Fibroblast of mammary gland (primary cell): ENCODE measurements around the gene STARD9.
"Not testable (repeated sequence)": the region's sequence is repeated elsewhere in the genome, so short reads cannot be mapped to it uniquely, and the experiment has no call there.

ENCODE experiments used
- DNase-seq: peaks from one replicate; pipeline ENCODE4 v3.0.0-alpha.2; 2010; ENCODE audit warnings: low read depth
- H3K4me3 ChIP-seq: 2 replicates; pipeline ENCODE4 v1.5.1; 2011; ENCODE audit warnings: low read depth, mild to moderate bottlenecking, low read length, moderate library complexity; ENCODE audit not compliant: control insufficient read depth
- TF ChIP-seq, protein P1 (sequence below): conservative IDR thresholded peaks from 2 replicates; pipeline ENCODE4 v1.5.1; 2011; ENCODE audit warnings: low read depth, low read length, inconsistent platforms; ENCODE audit not compliant: control insufficient read depth, insufficient read depth

Gene STARD9

DNA sequence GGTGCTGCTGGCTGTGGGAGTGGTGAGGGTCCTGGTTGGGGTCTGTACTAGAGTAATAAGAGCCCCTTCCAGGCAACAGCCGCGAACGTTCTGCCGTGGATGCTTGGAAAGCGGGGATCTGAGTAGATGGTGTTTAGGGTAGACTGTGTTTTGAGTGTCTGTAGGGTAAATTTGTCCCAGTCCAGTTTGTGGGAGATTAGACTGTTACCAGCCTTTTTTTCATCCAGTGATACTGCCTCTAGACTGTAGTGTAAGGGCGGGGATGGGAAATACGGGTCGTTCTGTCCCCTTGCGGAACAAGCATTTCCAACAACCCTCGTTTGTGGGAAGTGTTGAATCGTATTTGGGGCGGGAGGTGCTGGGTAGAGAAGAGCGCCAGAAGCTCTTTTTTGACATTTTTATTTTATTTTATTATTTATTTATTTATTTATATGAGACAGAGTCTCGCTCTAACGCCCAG lies 26.3 kb upstream of the STARD9 start:
- H3K4me3 ChIP-seq, result peak overlapping the region; percentile 100
- DNase-seq, result peak; percentile 39
- TF ChIP-seq, protein P1, sequence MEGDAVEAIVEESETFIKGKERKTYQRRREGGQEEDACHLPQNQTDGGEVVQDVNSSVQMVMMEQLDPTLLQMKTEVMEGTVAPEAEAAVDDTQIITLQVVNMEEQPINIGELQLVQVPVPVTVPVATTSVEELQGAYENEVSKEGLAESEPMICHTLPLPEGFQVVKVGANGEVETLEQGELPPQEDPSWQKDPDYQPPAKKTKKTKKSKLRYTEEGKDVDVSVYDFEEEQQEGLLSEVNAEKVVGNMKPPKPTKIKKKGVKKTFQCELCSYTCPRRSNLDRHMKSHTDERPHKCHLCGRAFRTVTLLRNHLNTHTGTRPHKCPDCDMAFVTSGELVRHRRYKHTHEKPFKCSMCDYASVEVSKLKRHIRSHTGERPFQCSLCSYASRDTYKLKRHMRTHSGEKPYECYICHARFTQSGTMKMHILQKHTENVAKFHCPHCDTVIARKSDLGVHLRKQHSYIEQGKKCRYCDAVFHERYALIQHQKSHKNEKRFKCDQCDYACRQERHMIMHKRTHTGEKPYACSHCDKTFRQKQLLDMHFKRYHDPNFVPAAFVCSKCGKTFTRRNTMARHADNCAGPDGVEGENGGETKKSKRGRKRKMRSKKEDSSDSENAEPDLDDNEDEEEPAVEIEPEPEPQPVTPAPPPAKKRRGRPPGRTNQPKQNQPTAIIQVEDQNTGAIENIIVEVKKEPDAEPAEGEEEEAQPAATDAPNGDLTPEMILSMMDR, result no peak

DNA sequence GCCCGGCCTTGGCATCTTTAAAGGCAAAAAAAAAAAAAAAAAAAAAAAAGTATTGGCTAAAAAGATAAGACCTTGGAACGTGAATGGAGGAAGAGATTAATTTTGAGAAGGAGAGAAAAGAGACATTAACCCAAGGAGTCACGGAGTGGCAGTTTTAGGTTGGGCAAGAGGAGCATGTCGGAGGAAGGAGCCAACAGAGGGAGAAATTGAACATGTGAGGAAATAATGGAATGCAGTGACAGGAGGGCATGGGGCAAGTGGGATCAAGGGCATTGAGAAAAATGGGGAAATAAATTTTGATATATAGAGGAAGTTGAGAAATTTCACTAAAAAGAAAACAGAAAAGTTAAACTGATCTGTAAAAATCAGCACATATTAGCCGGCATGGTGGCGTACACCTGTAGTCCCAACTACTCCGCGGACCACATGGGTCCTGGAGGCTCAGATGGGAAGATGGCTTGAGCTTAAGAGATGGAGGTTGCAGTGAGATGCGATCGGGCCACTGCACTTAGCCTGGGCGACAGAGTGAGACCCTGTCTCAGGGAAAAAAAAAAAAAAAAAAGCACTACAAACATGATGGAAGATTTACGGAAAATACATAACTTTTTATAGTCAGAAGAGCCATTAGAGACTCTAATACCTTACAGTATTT lies 25.5 kb upstream of the STARD9 start:
- no peak for DNase-seq
- H3K4me3 ChIP-seq, result peak overlapping the region; percentile 100
- TF ChIP-seq, protein P1, result no peak

DNA sequence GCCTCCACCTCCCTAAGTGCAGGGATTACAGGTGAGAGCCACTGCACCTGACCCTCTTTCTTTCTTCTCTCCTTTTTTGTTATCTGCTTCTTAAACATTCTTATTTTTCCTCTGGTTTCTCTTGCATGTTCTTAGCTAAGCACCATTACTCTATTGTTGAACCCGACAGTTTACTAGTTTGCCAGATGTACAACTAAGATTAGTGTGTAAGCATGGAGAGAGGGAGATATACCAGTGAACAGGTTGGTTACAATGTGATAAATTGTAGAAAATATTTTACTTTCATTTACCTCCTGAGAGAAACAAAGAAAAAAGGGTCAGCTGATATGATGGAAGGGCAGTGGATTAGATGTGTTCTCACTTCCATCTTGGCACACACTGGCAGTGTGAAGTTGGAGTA lies 21.9 kb upstream of the STARD9 start:
- TF ChIP-seq, protein P1, result no peak
- H3K4me3 ChIP-seq, result no peak overlapping the region
- DNase-seq, result no peak

DNA sequence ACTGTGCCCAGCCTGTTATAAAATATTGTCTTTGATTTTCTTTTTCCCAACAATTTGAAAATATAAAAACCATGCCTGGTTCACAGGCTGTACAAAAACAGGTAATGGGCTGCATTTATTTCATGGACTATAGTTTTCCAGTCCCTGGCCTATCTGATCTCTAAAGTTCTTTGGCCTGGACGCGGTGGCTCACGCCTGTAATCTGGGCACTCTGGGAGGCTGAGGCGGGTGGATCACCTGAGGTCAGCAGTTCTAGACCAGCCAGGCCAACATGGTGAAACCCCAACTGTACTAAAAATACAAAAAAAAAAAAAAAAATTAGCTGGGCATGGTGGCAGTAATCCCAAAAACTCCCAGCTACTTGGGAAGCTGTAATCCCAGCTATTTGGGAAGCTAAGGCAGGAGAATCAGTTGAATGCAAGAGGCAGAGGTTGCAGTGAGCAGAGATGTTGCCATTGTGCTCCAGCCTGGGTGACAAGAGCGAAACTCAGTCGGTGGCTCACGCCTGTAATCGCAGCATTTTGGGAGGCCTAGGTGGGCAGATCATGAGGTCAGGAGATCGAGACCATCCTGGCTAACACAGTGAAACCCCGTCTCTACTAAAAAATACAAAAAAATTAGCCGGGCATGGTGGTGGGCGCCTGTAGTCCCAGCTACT lies 18.7 kb upstream of the STARD9 start:
- not testable (repeated sequence) for H3K4me3 ChIP-seq, DNase-seq

DNA sequence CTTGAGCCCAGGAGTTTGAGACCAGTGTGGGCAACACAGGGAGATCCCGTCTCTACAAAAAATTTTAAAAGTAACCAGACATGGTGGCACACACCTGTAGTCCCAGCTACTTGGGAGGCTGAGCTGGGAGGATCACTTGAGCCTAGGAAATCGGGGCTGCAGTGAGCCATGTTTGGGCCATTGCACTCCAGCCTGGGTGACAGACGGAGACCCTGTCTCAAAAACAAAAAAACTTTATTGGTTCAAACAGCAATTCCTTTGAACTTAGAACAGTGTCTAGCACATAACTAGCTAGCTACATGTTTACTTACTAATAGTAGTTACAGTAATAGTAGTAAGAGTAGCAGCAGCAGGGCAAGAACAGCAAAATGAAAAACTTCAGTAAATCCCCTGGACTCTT lies 16.7 kb upstream of the STARD9 start:
- no peak for DNase-seq
- H3K4me3 ChIP-seq, result no peak overlapping the region
- TF ChIP-seq, protein P1, result no peak

DNA sequence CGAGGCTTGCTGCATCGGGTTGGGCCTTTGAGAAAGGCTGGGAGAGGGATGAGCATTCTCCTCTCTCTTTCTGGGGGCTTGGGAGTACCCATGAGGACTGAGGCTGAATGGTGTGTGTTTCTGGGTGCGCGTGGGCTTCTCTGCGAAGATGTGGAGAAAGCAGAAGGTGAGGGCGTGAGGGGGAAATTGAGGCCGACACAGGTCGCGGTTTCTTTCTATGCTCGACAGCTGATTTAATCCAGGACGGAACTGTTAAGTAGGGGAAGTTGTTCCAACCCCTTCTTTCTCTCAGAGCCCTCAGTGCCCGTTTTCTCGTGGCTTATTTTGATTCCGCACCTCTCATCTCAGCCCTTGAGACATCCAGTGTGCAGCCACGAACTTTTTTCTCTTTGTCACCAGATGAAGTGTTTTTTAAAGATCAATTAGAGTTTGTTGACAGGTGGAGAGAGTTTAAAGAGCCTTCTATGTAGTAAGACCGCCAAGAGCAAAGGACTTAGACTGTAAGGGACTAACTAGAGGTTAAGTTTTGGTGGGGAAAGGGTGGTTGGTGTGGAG lies 711 bp downstream of the STARD9 start:
- DNase-seq, result no peak
- peak overlapping the region; percentile 81 for H3K4me3 ChIP-seq
- TF ChIP-seq, protein P1, result no peak

DNA sequence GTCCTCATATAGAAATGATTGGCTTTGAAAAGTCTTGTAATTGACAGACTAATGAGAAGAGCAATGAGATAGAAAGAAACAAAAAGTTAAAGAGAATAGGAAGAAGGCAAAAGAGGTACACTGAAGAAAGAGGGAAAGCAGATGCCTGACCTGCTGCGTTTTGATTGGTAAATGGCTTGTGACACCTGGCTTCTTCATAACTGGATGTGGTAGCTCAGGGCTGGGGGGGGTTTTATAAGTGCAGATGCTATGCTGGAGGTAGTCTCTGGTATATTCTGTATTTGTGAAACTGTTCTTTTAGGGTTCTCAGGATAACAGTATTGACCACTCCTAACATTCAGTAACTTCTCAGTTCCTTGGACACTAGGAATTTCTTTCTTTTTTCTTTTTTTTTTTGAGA lies 1.4 kb downstream of the STARD9 start:
- TF ChIP-seq, protein P1, result no peak
- no peak for DNase-seq
- H3K4me3 ChIP-seq, result no peak overlapping the region
